ENCODE measurements around the gene PSRC1. TPM values are rescaled to one million over a fixed set of nuclear protein-coding genes. Genes with fewer than 3 reads are reported as not detected.

PSRC1 gene
- total and polyA plus RNA-seq, 4 donors: 1.3 to 7.8 (median 3.2) TPM

DNA sequence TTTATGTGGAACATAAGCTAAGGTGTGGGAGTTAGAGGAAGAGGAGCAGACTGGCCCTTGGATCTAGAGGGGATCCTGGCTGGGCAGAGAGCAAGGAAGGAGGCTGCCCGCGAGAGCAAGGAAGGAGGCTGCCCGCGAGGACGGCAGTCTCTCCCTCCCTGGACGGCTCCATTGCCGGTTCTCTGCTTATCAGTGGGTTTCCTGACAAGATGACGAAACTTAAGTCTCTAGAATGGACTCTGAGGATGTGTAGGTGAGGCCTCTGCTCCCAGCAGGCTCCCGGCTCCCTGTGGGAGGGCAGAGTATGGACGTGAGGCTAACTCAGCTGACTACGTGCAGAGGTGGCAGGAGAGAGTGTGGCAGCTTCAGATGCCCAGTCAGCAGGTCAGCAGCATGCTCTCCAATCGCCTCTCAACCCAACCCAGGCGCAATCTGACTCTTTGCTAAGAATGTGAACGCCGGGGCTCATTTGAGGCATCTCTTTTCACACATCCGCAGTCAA lies 17.8 kb upstream of the PSRC1 start:
- no peaks in the 10 kb centered on the region for H3K36me3 ChIP-seq (ENCODE audit: control insufficient read depth in 1 of 2, insufficient read depth in 2 of 2, low read length in 1 of 2)
- no peak overlapping the region for H3K4me3 ChIP-seq (ENCODE audit: low read length in 2 of 2)
- WGBS, 2 donors: 86 to 87% methylated on average over 16 of the region's 16 CpGs
- DNase-seq: no peak
- intact Hi-C loops (cut with DNase I): no loop called here
- H3K27ac ChIP-seq (ENCODE audit: low read depth in 1 of 2, low read length in 2 of 2): no peak overlapping the region
- H3K27me3 ChIP-seq (ENCODE audit: control insufficient read depth in 1 of 2, insufficient read depth in 2 of 2, low read length in 1 of 2): no peaks in the 10 kb centered on the region
- no peak for ATAC-seq (ENCODE audit: low FRiP score)
- no peaks in the 10 kb centered on the region for H3K4me1 ChIP-seq (ENCODE audit: control insufficient read depth in 1 of 2, insufficient read depth in 2 of 2, low read length in 2 of 2)
- H3K9me3 ChIP-seq (ENCODE audit: control insufficient read depth, low read length): no peaks in the 10 kb centered on the region

DNA sequence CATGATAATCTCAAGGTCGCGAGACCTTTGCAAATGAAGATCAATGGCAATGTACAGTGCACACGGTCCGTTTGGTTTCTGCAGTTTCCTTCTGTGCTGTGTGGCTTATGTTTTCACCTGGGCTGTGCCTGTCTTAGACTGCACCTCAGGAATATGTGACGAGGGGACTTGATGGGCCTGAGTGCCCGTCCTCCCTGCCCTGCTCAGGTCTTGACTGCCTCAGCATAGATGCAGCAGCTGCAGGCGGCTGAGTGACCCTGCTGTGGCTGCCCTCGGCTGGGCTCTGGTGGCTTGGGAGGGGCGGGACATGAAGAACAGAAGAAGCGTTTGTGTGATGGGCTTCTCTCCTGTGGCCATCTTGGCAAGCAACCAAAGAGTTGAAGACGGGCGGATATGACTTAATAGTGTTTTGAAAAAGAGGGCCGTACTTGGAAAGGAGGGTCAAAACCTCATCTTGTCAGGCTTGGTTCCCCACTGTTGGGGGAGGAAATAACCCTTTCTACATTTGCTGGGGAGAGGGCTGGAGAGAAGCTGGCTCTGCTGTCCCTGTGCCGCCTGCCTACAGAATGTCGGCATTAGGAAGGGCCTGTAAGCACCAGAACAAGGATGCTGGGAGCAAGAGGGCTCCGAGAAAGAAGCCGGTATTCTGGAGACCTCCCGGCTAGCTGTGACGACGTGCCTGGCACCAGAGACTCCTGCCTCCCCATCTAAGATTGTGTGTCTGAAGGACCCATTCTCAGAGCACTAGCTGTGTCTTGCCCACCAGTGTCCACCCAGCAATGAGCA lies 16.8 kb upstream of the PSRC1 start:
- no peak overlapping the region for H3K27ac ChIP-seq (ENCODE audit: low read depth in 1 of 2, low read length in 2 of 2)
- no peaks in the 10 kb centered on the region for H3K4me1 ChIP-seq (ENCODE audit: control insufficient read depth in 1 of 2, insufficient read depth in 2 of 2, low read length in 2 of 2)
- peak; percentile 27 for ATAC-seq (ENCODE audit: low FRiP score)
- DNase-seq: no peak
- H3K9me3 ChIP-seq (ENCODE audit: control insufficient read depth, low read length): no peaks in the 10 kb centered on the region
- 78 to 80% methylated on average over 20 of the region's 20 CpGs for WGBS, 2 donors
- H3K36me3 ChIP-seq (ENCODE audit: control insufficient read depth in 1 of 2, insufficient read depth in 2 of 2, low read length in 1 of 2): no peaks in the 10 kb centered on the region
- no peaks in the 10 kb centered on the region for H3K27me3 ChIP-seq (ENCODE audit: control insufficient read depth in 1 of 2, insufficient read depth in 2 of 2, low read length in 1 of 2)
- intact Hi-C loops (cut with DNase I): no loop called here
- no peak overlapping the region for H3K4me3 ChIP-seq (ENCODE audit: low read length in 2 of 2)

DNA sequence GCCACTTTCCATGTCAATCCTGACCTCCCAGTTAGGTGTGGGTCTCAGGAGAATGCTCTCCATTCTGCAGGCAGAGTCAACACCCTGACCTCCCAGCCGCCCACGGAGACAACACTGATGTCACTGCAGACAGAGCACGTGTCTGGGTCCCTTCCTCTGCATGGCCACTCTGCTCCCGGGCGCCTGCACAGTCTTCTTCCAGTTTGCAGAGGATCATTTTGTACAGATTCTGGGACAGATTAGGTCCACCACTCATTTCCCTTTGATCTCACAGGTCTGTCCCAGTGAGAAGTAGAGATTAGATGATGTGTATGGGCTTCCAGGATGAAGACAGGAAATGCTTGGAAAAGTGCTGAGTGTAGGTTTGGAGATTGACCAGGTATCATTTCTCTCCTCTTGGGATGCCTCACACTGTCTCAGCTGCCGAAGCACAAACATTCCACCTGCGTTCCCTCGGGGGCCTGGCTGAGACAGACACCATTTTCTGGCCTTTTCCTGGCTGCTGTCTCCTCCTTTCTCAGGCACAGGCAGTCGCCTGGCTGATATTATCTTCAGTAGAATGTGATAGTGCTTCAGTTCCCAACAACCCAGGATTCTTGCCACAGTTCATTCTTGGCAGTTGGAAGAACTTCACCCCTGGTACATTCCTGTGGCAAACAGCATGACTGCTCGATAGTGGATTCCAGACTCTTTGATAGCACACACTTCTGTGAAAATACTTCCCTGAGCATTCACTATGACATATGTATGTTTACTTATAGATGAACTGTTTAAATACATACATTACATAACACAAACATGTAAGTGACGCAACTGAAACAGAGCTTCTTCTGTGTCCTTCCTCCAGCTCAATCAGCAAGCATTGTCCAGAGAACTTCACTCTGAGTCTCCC lies 16.0 kb upstream of the PSRC1 start:
- Histone ChIP-seq H3K27me3 (ENCODE audit: control insufficient read depth in 1 of 2, insufficient read depth in 2 of 2, low read length in 1 of 2) (no peaks in the 10 kb centered on the region), H3K4me3 (ENCODE audit: low read length in 2 of 2) (no peak overlapping the region), H3K36me3 (ENCODE audit: control insufficient read depth in 1 of 2, insufficient read depth in 2 of 2, low read length in 1 of 2) (no peaks in the 10 kb centered on the region), H3K9me3 (ENCODE audit: control insufficient read depth, low read length) (no peaks in the 10 kb centered on the region), H3K4me1 (ENCODE audit: control insufficient read depth in 1 of 2, insufficient read depth in 2 of 2, low read length in 2 of 2) (no peaks in the 10 kb centered on the region), H3K27ac (ENCODE audit: low read depth in 1 of 2, low read length in 2 of 2) (no peak overlapping the region)
- no peak for ATAC-seq (ENCODE audit: low FRiP score)
- intact Hi-C loops (cut with DNase I): no loop called here
- WGBS, 2 donors: 39 to 43% methylated on average over 11 of the region's 11 CpGs
- peak in 1 of 2 donors; percentile 64 for DNase-seq

DNA sequence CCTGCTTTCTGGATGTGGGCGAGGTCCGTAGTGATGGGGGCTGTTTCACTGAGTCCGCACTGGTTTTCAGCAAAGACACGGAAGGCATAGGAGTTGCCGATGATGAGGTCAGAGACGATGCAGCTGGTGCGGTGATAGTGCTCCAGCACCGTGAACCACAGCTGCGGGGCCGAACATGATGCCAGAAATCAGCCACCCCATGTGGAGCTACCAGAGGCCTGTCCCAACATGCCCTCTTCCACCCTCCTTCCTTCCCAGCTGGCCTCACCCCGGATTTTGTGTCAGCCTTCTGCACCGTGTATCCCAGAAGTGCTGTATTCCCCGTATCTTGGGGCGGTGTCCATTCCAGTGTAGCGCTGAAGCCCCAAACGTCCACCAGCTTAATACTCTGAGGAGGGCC lies 13.8 kb upstream of the PSRC1 start:
- no peak for ATAC-seq (ENCODE audit: low FRiP score)
- 94 to 96% methylated on average over 16 of the region's 16 CpGs for WGBS, 2 donors
- DNase-seq: no peak
- Histone ChIP-seq H3K4me1 (ENCODE audit: control insufficient read depth in 1 of 2, insufficient read depth in 2 of 2, low read length in 2 of 2) (no peaks in the 10 kb centered on the region), H3K27me3 (ENCODE audit: control insufficient read depth in 1 of 2, insufficient read depth in 2 of 2, low read length in 1 of 2) (no peaks in the 10 kb centered on the region), H3K27ac (ENCODE audit: low read depth in 1 of 2, low read length in 2 of 2) (no peak overlapping the region), H3K4me3 (ENCODE audit: low read length in 2 of 2) (no peak overlapping the region), H3K36me3 (ENCODE audit: control insufficient read depth in 1 of 2, insufficient read depth in 2 of 2, low read length in 1 of 2) (no peaks in the 10 kb centered on the region), H3K9me3 (ENCODE audit: control insufficient read depth, low read length) (no peaks in the 10 kb centered on the region)
- intact Hi-C loops (cut with DNase I): no loop called here

DNA sequence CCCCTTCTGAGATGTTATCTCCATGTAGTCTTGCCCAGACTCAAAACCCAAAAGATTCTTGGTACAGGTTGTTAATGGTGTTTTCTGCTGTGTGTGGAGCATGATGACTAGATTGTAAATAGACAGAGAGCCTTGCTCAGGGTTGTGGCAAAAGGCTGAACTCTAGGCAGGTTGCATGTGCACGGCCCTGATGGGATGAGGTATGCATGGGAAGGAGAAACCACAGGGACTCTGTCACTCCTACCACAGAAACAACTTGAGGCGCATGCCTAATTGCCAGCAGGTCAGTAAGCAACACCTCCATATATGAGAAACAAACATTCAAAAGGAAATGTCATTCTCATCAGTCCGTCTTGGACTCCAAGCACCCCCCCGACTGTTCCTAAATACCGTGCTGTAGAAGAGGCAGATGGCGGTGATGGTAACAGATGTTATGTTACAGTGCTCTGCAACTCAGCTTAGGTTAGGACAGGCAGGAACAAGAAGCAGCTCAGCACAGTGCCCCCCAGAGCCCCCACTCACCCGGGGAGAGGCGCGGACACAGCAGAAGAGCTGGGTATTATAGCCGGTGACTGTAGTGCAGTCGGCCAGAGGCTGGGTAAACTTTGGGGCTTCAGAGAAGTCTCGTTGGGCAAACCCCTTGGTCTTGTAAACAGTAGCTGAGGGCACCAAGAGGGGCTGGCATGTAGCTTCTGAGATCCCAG lies 12.9 kb upstream of the PSRC1 start:
- no peak overlapping the region for H3K4me3 ChIP-seq (ENCODE audit: low read length in 2 of 2)
- no peak overlapping the region for H3K27ac ChIP-seq (ENCODE audit: low read depth in 1 of 2, low read length in 2 of 2)
- no peaks in the 10 kb centered on the region for H3K4me1 ChIP-seq (ENCODE audit: control insufficient read depth in 1 of 2, insufficient read depth in 2 of 2, low read length in 2 of 2)
- DNase-seq: no peak
- H3K27me3 ChIP-seq (ENCODE audit: control insufficient read depth in 1 of 2, insufficient read depth in 2 of 2, low read length in 1 of 2): no peaks in the 10 kb centered on the region
- ATAC-seq (ENCODE audit: low FRiP score): no peak
- intact Hi-C loops (cut with DNase I): no loop called here
- H3K9me3 ChIP-seq (ENCODE audit: control insufficient read depth, low read length): no peaks in the 10 kb centered on the region
- H3K36me3 ChIP-seq (ENCODE audit: control insufficient read depth in 1 of 2, insufficient read depth in 2 of 2, low read length in 1 of 2): no peaks in the 10 kb centered on the region
- 78 to 81% methylated on average over 12 of the region's 12 CpGs for WGBS, 2 donors

DNA sequence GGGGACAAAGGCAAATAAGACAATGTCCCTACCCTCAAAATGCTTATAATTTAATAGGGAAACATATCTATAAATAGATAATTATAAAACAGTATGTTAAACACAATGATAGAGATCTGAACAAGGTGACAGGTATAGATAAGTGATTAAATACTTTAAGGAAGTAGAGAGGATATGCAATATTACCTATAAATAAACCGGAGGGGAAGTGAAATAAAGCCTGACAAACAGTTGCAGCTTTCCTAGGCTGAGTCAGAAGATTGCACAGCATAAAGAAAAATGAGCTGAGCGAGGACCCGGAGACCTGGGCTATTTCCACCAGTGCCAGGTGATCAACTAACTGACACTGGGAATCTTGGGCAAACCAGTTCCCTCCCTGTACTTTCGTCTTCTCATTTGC lies 11.5 kb upstream of the PSRC1 start:
- no peak overlapping the region for H3K27ac ChIP-seq (ENCODE audit: low read depth in 1 of 2, low read length in 2 of 2)
- intact Hi-C loops (cut with DNase I): no loop called here
- no peaks in the 10 kb centered on the region for H3K36me3 ChIP-seq (ENCODE audit: control insufficient read depth in 1 of 2, insufficient read depth in 2 of 2, low read length in 1 of 2)
- no peaks in the 10 kb centered on the region for H3K27me3 ChIP-seq (ENCODE audit: control insufficient read depth in 1 of 2, insufficient read depth in 2 of 2, low read length in 1 of 2)
- H3K4me1 ChIP-seq (ENCODE audit: control insufficient read depth in 1 of 2, insufficient read depth in 2 of 2, low read length in 2 of 2): no peaks in the 10 kb centered on the region
- DNase-seq: no peak
- 79 to 89% methylated on average over 4 of the region's 4 CpGs for WGBS, 2 donors
- ATAC-seq (ENCODE audit: low FRiP score): no peak
- H3K9me3 ChIP-seq (ENCODE audit: control insufficient read depth, low read length): no peaks in the 10 kb centered on the region
- H3K4me3 ChIP-seq (ENCODE audit: low read length in 2 of 2): no peak overlapping the region

DNA sequence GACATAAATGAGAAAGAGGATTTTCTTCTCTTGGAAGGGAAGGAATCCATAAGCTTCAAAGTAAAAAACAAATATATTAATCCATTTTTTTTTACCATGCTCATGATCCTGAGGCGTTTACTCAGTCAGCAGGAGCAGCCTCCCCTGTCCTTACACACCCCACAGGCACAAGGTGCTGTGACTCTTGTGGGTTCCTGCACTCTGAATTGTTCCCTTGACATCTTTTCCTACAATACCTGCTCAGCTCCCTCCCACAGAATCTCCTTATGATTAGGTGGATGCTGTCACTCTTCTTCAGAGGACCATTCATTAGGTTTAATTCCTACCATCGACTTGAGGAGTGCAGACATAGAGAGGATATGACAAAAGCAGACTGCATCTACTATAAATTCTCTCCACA lies 10.1 kb upstream of the PSRC1 start:
- intact Hi-C loops (cut with DNase I): no loop called here
- no peak overlapping the region for H3K4me3 ChIP-seq (ENCODE audit: low read length in 2 of 2)
- no peak for ATAC-seq (ENCODE audit: low FRiP score)
- 74 to 83% methylated on average over 2 of the region's 2 CpGs for WGBS, 2 donors
- H3K9me3 ChIP-seq (ENCODE audit: control insufficient read depth, low read length): no peaks in the 10 kb centered on the region
- no peaks in the 10 kb centered on the region for H3K27me3 ChIP-seq (ENCODE audit: control insufficient read depth in 1 of 2, insufficient read depth in 2 of 2, low read length in 1 of 2)
- no peaks in the 10 kb centered on the region for H3K4me1 ChIP-seq (ENCODE audit: control insufficient read depth in 1 of 2, insufficient read depth in 2 of 2, low read length in 2 of 2)
- no peaks in the 10 kb centered on the region for H3K36me3 ChIP-seq (ENCODE audit: control insufficient read depth in 1 of 2, insufficient read depth in 2 of 2, low read length in 1 of 2)
- H3K27ac ChIP-seq (ENCODE audit: low read depth in 1 of 2, low read length in 2 of 2): no peak overlapping the region
- DNase-seq: no peak

DNA sequence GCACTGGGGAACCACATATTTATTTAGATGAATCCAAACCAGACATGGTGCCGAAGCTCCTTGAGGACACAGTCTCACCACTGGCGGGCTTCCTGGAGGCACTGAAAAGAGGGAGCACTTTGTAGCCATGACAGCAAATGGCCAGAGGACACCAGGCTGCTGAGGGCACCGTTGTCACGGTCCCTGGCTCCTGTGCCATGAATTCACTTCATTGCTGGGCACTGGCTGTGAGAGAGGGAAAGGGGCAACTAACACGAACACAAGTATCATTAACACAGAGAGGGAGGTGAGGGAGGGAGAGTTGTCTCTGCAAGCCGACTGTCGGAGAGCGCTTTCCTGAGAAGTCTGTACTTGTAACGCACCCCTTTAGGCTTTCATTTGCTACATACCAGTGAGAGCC lies 9.4 kb upstream of the PSRC1 start:
- Histone ChIP-seq H3K9me3 (ENCODE audit: control insufficient read depth, low read length) (no peaks in the 10 kb centered on the region), H3K4me1 (ENCODE audit: control insufficient read depth in 1 of 2, insufficient read depth in 2 of 2, low read length in 2 of 2) (no peaks in the 10 kb centered on the region), H3K36me3 (ENCODE audit: control insufficient read depth in 1 of 2, insufficient read depth in 2 of 2, low read length in 1 of 2) (no peaks in the 10 kb centered on the region), H3K27ac (ENCODE audit: low read depth in 1 of 2, low read length in 2 of 2) (no peak overlapping the region), H3K4me3 (ENCODE audit: low read length in 2 of 2) (no peak overlapping the region), H3K27me3 (ENCODE audit: control insufficient read depth in 1 of 2, insufficient read depth in 2 of 2, low read length in 1 of 2) (no peaks in the 10 kb centered on the region)
- intact Hi-C loops (cut with DNase I): no loop called here
- ATAC-seq (ENCODE audit: low FRiP score): no peak
- 71 to 76% methylated on average over 9 of the region's 9 CpGs for WGBS, 2 donors
- no peak for DNase-seq

All from aorta (tissue), 5 donors.